Measurements from ENCODE around the gene MORN1.
A peak's percentile ranks its signal among the peaks of the same experiment; 100 is the strongest.

The MORN1 gene

GRCh38 chr1:2384130-2384860 lies 7.1 kb downstream of the MORN1 start:
- Histone ChIP-seq H2AFZ (ENCODE audit: low read length) (no peak overlapping the region), H3K27ac (ENCODE audit: low read length) (no peak overlapping the region), H3F3A (ENCODE audit: insufficient read depth, low read length) (no peaks in the 10 kb centered on the region), H3K4me1 (ENCODE audit: low read length) (no peaks in the 10 kb centered on the region), H4K20me1 (ENCODE audit: insufficient read depth, low read length) (no peaks in the 10 kb centered on the region), H3K4me2 (ENCODE audit: low read depth, low read length) (no peak overlapping the region), H3K79me2 (ENCODE audit: low read length) (no peaks in the 10 kb centered on the region), H3K9me3 (replicated peaks; ENCODE audit: insufficient read depth, low read length) (no peaks in the 10 kb centered on the region), H3K36me3 (replicated peaks; ENCODE audit: insufficient read depth, low read length) (no peaks in the 10 kb centered on the region), H3K27me3 (replicated peaks; ENCODE audit: insufficient read depth, low read length) (peaks cover 54% of the 10 kb centered on the region), H3K4me3 (ENCODE audit: low read length) (no peak overlapping the region), H3K9ac (ENCODE audit: low read length) (no peak overlapping the region), H3K9me2 (replicated peaks; ENCODE audit: insufficient read depth, low read length) (no peaks in the 10 kb centered on the region)
- TF ChIP-seq CTCF (IDR thresholded peaks at IDR 0.05; ENCODE audit: low read length) (no peak), EZH2 (optimal IDR thresholded peaks at IDR 0.05; ENCODE audit: low read depth, low read length) (no peak), EZH2phosphoT487 (IDR thresholded peaks at IDR 0.05; ENCODE audit: low read length) (no peak)
- DNase-seq = no peak

- Histone ChIP-seq H3K9me2 (replicated peaks; ENCODE audit: insufficient read depth, low read length) (no peaks in the 10 kb centered on the region), H3K4me2 (ENCODE audit: low read depth, low read length) (no peak overlapping the region), H2AFZ (ENCODE audit: low read length) (no peak overlapping the region), H3K9me3 (replicated peaks; ENCODE audit: insufficient read depth, low read length) (no peaks in the 10 kb centered on the region), H3K36me3 (replicated peaks; ENCODE audit: insufficient read depth, low read length) (no peaks in the 10 kb centered on the region), H4K20me1 (ENCODE audit: insufficient read depth, low read length) (no peaks in the 10 kb centered on the region), H3F3A (ENCODE audit: insufficient read depth, low read length) (no peaks in the 10 kb centered on the region), H3K4me1 (ENCODE audit: low read length) (no peaks in the 10 kb centered on the region), H3K4me3 (ENCODE audit: low read length) (no peak overlapping the region), H3K27me3 (replicated peaks; ENCODE audit: insufficient read depth, low read length) (peaks cover 62% of the 10 kb centered on the region), H3K79me2 (ENCODE audit: low read length) (no peaks in the 10 kb centered on the region), H3K27ac (ENCODE audit: low read length) (no peak overlapping the region), H3K9ac (ENCODE audit: low read length) (no peak overlapping the region)
- no peak for TF ChIP-seq EZH2phosphoT487 (IDR thresholded peaks at IDR 0.05; ENCODE audit: low read length)
- no peak for TF ChIP-seq EZH2 (optimal IDR thresholded peaks at IDR 0.05; ENCODE audit: low read depth, low read length)
- TF ChIP-seq CTCF (IDR thresholded peaks at IDR 0.05; ENCODE audit: low read length) = no peak
- no peak for DNase-seq
Measured at GRCh38 chr1:2383576-2383975, 7.8 kb downstream of the MORN1 start.

GRCh38 chr1:2382621-2383361 lies 8.6 kb downstream of the MORN1 start:
- H4K20me1 ChIP-seq (ENCODE audit: insufficient read depth, low read length) = no peaks in the 10 kb centered on the region
- no peak overlapping the region for H3K27ac ChIP-seq (ENCODE audit: low read length)
- H3K9ac ChIP-seq (ENCODE audit: low read length) = no peak overlapping the region
- TF ChIP-seq CTCF (IDR thresholded peaks at IDR 0.05; ENCODE audit: low read length) (peak; percentile 42), EZH2phosphoT487 (IDR thresholded peaks at IDR 0.05; ENCODE audit: low read length) (no peak)
- no peaks in the 10 kb centered on the region for H3K79me2 ChIP-seq (ENCODE audit: low read length)
- H3K36me3 ChIP-seq (replicated peaks; ENCODE audit: insufficient read depth, low read length) = no peaks in the 10 kb centered on the region
- no peak overlapping the region for H2AFZ ChIP-seq (ENCODE audit: low read length)
- no peak overlapping the region for H3K4me2 ChIP-seq (ENCODE audit: low read depth, low read length)
- peaks cover 69% of the 10 kb centered on the region for H3K27me3 ChIP-seq (replicated peaks; ENCODE audit: insufficient read depth, low read length)
- no peaks in the 10 kb centered on the region for H3K9me2 ChIP-seq (replicated peaks; ENCODE audit: insufficient read depth, low read length)
- H3K9me3 ChIP-seq (replicated peaks; ENCODE audit: insufficient read depth, low read length) = no peaks in the 10 kb centered on the region
- H3F3A ChIP-seq (ENCODE audit: insufficient read depth, low read length) = no peaks in the 10 kb centered on the region
- H3K4me3 ChIP-seq (ENCODE audit: low read length) = no peak overlapping the region
- H3K4me1 ChIP-seq (ENCODE audit: low read length) = no peaks in the 10 kb centered on the region
- no peak for DNase-seq

All from MM.1S (cell line).